NCI-H82 treated with DMSO at 0.1 percent for 48 hours (cell line): Measurements from ENCODE around the gene FARP1.

ENCODE experiments used
- DNase-seq: peaks from one replicate; lab custom pipeline; 2025; ENCODE audit not compliant: unreplicated experiment; lab: John Stamatoyannopoulos, UW

The FARP1 gene

GRCh38 chr13:98198683-98199082 is 55.8 kb downstream of the FARP1 start:
- DNase-seq: no peak

GRCh38 chr13:98199480-98199879 is 56.6 kb downstream of the FARP1 start:
- DNase-seq: no peak

GRCh38 chr13:98200211-98200878 is 57.5 kb downstream of the FARP1 start:
- DNase-seq: no peak

GRCh38 chr13:98201189-98201588 is 58.3 kb downstream of the FARP1 start:
- DNase-seq: no peak

- peak; percentile 30 for DNase-seq
Observed at GRCh38 chr13:98201984-98202383, 59.1 kb downstream of the FARP1 start.

- DNase-seq: no peak
Observed at GRCh38 chr13:98203646-98204326, 60.9 kb downstream of the FARP1 start.

GRCh38 chr13:98204546-98204945 is 61.7 kb downstream of the FARP1 start:
- no peak for DNase-seq

GRCh38 chr13:98206946-98207345 is 64.1 kb downstream of the FARP1 start:
- no peak for DNase-seq

- no peak for DNase-seq
Observed at GRCh38 chr13:98207416-98207815, 64.5 kb downstream of the FARP1 start.

- DNase-seq: no peak
Observed at GRCh38 chr13:98208606-98209005, 65.7 kb downstream of the FARP1 start.

- no peak for DNase-seq
Observed at GRCh38 chr13:98212763-98213162, 69.9 kb downstream of the FARP1 start.

GRCh38 chr13:98213354-98213753 is 70.5 kb downstream of the FARP1 start:
- no peak for DNase-seq

GRCh38 chr13:98214008-98214643 is 71.2 kb downstream of the FARP1 start:
- DNase-seq: no peak

- DNase-seq: no peak
Observed at GRCh38 chr13:98214707-98215106, 71.8 kb downstream of the FARP1 start.

- DNase-seq: no peak
Observed at GRCh38 chr13:98215508-98215907, 72.6 kb downstream of the FARP1 start.

GRCh38 chr13:98216135-98216565 is 73.3 kb downstream of the FARP1 start:
- DNase-seq: no peak

- no peak for DNase-seq
Observed at GRCh38 chr13:98216711-98217285, 73.9 kb downstream of the FARP1 start.

- DNase-seq: no peak
Observed at GRCh38 chr13:98217597-98217996, 74.7 kb downstream of the FARP1 start.

- no peak for DNase-seq
Observed at GRCh38 chr13:98219685-98220084, 76.8 kb downstream of the FARP1 start.

GRCh38 chr13:98220271-98220791 is 77.4 kb downstream of the FARP1 start:
- DNase-seq: no peak

- no peak for DNase-seq
Observed at GRCh38 chr13:98221234-98221633, 78.3 kb downstream of the FARP1 start.
